Measurements from ENCODE around the gene SERGEF. TPM values are rescaled to one million over a fixed set of nuclear protein-coding genes. Genes with fewer than 3 reads are reported as not detected.

SERGEF gene
- total RNA-seq, 3 donors from 2014 or later, result 23.6 to 45.0 (median 23.8) TPM

DNA sequence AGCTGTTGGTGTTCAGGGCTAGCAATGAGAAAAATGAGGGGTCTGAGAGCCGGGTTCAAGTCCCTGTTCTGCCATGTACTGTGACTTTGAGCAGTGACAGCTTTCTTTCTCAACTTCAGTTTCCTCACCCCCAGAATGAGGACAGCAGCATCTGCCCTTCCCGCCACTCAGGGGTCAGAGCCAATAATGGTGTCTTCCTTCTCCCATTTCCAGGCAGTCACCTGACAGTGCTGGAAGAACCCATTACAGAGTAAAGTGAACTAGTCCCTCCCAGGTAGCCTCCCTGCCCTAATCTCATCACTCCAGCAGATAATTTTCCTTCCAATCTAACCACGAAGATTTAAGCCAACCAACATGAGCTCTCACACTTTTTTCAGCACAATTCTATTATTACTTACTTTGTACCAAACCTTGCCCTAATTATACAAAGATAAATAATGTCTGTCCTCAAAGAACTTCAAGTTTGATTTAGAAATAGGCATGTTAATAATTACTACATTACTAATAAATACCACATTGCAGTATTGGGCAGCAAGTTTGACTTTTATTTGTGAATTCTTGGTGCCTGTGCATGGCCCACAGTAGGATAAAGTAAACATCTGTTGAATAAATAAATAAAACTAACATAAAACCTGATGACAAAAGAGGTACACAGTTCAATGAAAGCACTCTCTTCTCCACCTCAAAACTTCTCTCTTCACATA, 61.0 kb downstream of the SERGEF start:
- intact Hi-C loops (cut with DNase I, micrococcal nuclease), result no loop called here
- DNase-seq, result no peak
- Histone ChIP-seq H3K9me3 (no peaks in the 10 kb centered on the region), H3K4me1 (ENCODE audit: low read depth) (no peaks in the 10 kb centered on the region), H3K36me3 (ENCODE audit: low read depth) (no peaks in the 10 kb centered on the region), H3K4me3 (no peak overlapping the region)
- no peak for ATAC-seq
- TF ChIP-seq, protein P1, sequence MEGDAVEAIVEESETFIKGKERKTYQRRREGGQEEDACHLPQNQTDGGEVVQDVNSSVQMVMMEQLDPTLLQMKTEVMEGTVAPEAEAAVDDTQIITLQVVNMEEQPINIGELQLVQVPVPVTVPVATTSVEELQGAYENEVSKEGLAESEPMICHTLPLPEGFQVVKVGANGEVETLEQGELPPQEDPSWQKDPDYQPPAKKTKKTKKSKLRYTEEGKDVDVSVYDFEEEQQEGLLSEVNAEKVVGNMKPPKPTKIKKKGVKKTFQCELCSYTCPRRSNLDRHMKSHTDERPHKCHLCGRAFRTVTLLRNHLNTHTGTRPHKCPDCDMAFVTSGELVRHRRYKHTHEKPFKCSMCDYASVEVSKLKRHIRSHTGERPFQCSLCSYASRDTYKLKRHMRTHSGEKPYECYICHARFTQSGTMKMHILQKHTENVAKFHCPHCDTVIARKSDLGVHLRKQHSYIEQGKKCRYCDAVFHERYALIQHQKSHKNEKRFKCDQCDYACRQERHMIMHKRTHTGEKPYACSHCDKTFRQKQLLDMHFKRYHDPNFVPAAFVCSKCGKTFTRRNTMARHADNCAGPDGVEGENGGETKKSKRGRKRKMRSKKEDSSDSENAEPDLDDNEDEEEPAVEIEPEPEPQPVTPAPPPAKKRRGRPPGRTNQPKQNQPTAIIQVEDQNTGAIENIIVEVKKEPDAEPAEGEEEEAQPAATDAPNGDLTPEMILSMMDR (IDR thresholded peaks at IDR 0.05), result no peak

DNA sequence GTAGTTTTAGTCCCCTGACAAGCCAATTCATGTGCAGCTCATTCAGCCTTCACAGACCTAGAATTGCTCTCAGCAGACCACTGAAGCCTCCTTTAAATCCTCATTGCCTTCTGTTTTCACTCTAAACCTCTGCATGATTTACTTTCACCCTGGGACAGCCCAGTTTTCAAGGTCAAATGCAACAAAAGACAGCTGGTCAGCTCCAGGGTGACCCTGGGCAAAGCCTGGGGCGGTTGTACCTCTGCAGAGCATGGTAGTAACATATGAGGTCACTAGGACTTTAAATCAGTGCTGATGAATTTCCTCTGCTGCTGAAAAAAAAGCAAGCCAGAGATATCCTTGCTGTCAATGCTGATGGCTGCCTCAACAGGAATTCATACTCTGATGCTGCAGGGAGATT, 62.2 kb downstream of the SERGEF start:
- intact Hi-C loops (cut with DNase I, micrococcal nuclease), result no loop called here
- TF ChIP-seq, protein P1 (IDR thresholded peaks at IDR 0.05), result no peak
- Histone ChIP-seq H3K4me1 (ENCODE audit: low read depth) (no peaks in the 10 kb centered on the region), H3K9me3 (no peaks in the 10 kb centered on the region), H3K4me3 (no peak overlapping the region), H3K36me3 (ENCODE audit: low read depth) (no peaks in the 10 kb centered on the region)
- ATAC-seq (no peak), DNase-seq (no peak)

DNA sequence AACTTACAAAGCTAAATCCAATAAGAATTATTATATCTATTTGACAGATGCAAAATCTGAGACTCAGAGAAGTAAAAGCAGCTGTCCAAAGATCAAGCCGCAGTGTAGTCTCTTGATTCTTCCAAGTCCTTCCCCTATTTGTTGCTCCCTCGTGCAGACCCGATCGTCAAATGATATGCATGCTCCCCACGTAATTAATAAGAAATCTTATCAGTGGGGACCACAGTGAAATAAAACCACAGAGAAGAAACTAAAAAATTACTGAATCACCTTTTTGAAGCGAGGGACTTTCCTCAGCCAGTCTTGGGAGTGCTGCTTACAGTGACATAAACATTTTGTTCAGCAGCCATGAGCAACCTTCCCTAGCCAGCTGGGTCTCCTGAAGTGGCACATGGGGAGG, 64.6 kb downstream of the SERGEF start:
- no peak for ATAC-seq

DNA sequence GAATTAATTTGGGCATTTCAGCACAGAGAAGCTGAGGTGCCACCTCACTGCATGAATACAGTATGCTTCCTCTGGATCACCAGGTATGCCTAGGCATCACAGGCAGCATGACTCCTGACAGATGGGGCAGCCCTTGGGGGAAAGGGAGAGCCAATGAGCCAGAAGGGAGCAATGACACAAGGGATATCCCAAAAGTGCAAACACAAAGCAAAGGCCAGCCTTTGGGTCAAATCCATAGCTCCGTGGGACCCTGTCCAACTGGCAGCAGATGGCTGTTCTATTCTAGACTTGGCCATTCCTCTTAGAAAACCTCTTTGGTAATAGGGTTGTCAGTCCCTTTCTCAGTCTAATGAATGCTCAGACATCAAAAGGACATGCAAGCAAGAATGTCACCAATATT, 73.3 kb downstream of the SERGEF start:
- TF ChIP-seq, protein P1 (IDR thresholded peaks at IDR 0.05), result no peak
- Histone ChIP-seq H3K4me1 (ENCODE audit: low read depth) (no peaks in the 10 kb centered on the region), H3K36me3 (ENCODE audit: low read depth) (no peaks in the 10 kb centered on the region), H3K4me3 (no peak overlapping the region), H3K9me3 (peaks cover 6% of the 10 kb centered on the region)
- DNase-seq, result no peak
- intact Hi-C loops (cut with DNase I, micrococcal nuclease), result no loop called here
- ATAC-seq, result no peak

More for the DNA sequence above, 64.6 kb downstream of the SERGEF start:
- Histone ChIP-seq H3K4me1 (ENCODE audit: low read depth) (no peaks in the 10 kb centered on the region), H3K4me3 (no peak overlapping the region), H3K9me3 (peaks cover 6% of the 10 kb centered on the region), H3K36me3 (ENCODE audit: low read depth) (no peaks in the 10 kb centered on the region)
- TF ChIP-seq, protein P1 (IDR thresholded peaks at IDR 0.05), result no peak
- DNase-seq, result no peak
- intact Hi-C loops (cut with DNase I, micrococcal nuclease), result no loop called here

DNA sequence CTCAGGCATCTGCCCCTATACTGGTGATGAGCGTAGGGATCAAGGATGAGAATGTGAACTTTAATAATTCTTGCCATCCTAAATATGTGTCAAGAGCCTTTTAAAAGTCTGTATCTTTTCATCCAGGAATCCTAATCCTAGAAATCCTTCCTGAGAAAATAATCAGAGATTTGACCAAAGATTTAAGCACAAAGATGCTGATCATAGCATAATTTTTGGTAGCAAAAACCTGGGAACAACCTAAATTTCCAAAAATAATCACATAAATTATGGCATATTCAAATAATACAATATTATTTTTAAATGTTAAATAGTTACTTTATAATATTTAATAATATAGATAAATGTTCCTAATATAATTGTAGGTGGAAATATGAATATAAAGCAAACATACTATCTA, 76.1 kb downstream of the SERGEF start:
- Histone ChIP-seq H3K4me3 (no peak overlapping the region), H3K36me3 (ENCODE audit: low read depth) (no peaks in the 10 kb centered on the region), H3K9me3 (no peaks in the 10 kb centered on the region), H3K4me1 (ENCODE audit: low read depth) (no peaks in the 10 kb centered on the region)
- no peak for DNase-seq
- no peak for ATAC-seq
- TF ChIP-seq, protein P1 (IDR thresholded peaks at IDR 0.05), result no peak
- intact Hi-C loops (cut with DNase I, micrococcal nuclease), result no loop called here
